Measurements from ENCODE around the gene ATP5PD. TPM values are rescaled to one million over a fixed set of nuclear protein-coding genes. Genes with fewer than 3 reads are reported as not detected.

Gene ATP5PD
- total and polyA plus RNA-seq, 2 of the 8 experiments (the other 6 are each of a cell fraction or from before 2014, with no cell fraction given), result 335 to 407 TPM

DNA sequence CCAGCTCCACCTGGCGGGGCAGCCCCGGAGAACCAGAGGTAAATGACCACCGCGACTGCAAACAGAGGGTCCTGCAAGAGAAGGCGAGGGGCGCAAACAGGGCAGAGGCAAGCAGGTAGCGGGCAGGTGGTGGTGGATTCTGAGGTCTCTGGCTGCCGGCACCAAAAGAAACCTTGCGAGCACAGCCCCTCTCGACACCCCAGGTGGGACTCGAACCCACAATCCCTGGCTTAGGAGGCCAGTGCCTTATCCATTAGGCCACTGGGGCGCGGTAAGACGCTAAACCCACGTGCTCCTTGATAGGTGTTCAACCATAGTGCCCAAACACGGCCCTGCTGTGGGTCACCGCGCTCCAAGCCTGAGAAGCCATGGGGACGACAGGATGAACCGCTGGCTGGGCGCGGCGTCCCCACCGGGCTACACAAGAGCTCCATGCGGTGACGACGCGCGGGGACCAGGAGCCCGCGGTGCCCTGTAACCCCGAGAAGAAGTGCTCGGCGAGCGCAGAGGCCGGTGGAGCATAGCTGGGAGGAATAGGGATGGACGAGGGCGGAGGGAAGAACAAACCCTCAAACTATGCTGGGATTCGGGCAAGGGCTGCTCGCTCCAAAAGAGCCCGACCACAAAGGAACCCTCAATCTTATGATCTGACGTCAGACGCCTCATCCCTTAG lies 12.4 kb downstream of the ATP5PD start:
- H4K20me1 ChIP-seq (replicated peaks in 1 of 2; ENCODE audit: control insufficient read depth in 1 of 2, insufficient read depth in 2 of 2, low read length in 2 of 2), result no peaks in the 10 kb centered on the region
- peak; percentile 87 to 97 for DNase-seq (ENCODE audit: low read depth in 1 of 2, low spot score in 2 of 2)
- peak overlapping the region; percentile 22; the same call in 1 of the 2 replicates for H2AFZ ChIP-seq (ENCODE audit: low read length)
- H3K18ac ChIP-seq (ENCODE audit: extremely low read depth, low read length), result peak overlapping the region; percentile 92
- H4K8ac ChIP-seq (ENCODE audit: extremely low read depth, insufficient read depth, low read length), result peak overlapping the region; percentile 95
- peak overlapping the region; percentile 24 for H4K5ac ChIP-seq (ENCODE audit: insufficient read length, low read depth, low read length)
- H2BK120ac ChIP-seq (replicated peaks; ENCODE audit: low read depth, low read length), result peak overlapping the region; percentile 74
- no peak for FAIRE-seq
- CTCF ChIA-PET (ENCODE audit: partially characterized antibody), result interaction anchor here (0.8 to 3.4 kb wide), 13 partner anchors 8 to 76 kb away, joined by 3 to 28 read pairs (median 4); partner anchors contain the start of gene MRPL58
- peaks cover 6 to 8% of the 10 kb centered on the region in 2 experiments for H3K9me3 ChIP-seq (ENCODE audit: insufficient read depth in 2 of 2, low read depth in 1 of 2, low read length in 1 of 2)
- peak overlapping the region; percentile 86 for H4K91ac ChIP-seq (replicated peaks; ENCODE audit: insufficient read length, low read length)
- H2BK20ac ChIP-seq (ENCODE audit: low read length), result no peak overlapping the region; the same call in 1 of the 2 replicates
- no peak overlapping the region for H3K14ac ChIP-seq (ENCODE audit: insufficient read length)
- H3K79me1 ChIP-seq (ENCODE audit: low read depth, low read length), result no peaks in the 10 kb centered on the region
- H2AK5ac ChIP-seq (ENCODE audit: low read depth, low read length), result no peak overlapping the region
- H3K56ac ChIP-seq (replicated peaks; ENCODE audit: insufficient read length, low read depth, low read length), result peak overlapping the region; percentile 89
- H3K36me3 ChIP-seq (ENCODE audit: control insufficient read depth in 2 of 4, insufficient read depth in 4 of 4, low read length in 3 of 4), result peaks cover 5 to 12% (median 8%) of the 10 kb centered on the region in 4 experiments; a peak in 6 of 8 replicates
- peak overlapping the region; percentile 82 to 98 (median 95) for H3K4me3 ChIP-seq (ENCODE audit: extremely low read depth in 1 of 4, insufficient read depth in 2 of 4, low read depth in 3 of 4, low read length in 4 of 4)
- H3K4me2 ChIP-seq (ENCODE audit: insufficient read depth in 1 of 2, low read depth in 2 of 2, low read length in 2 of 2), result peak overlapping the region; percentile 42 to 72
- peak overlapping the region; percentile 89 for H3K27ac ChIP-seq (ENCODE audit: low read depth, low read length)
- POLR2A ChIA-PET (ENCODE audit: partially characterized antibody), result interaction anchor here (0.7 to 3.7 kb wide), 24 partner anchors 9 to 257 kb away, joined by 3 to 63 read pairs (median 4); partner anchors contain the start of genes ATP5PD, HID1, MRPL58 and SLC16A5
- H3K23ac ChIP-seq (ENCODE audit: insufficient read length), result no peak overlapping the region
- WGBS, 2 experiments (ENCODE audit: extremely low coverage in 1 of 2, insufficient coverage in 1 of 2, insufficient read length in 1 of 2, insufficient replicate concordance in 2 of 2, low coverage in 1 of 2, low lambda C conversion rate in 2 of 2, missing lambda C conversion rate in 1 of 2), result 2% methylated on average over 43 of the region's 43 CpGs; no CpG with 5 or more reads in 1 of the 2 experiments
- H3K9ac ChIP-seq (replicated peaks in 1 of 4; ENCODE audit: extremely low read depth in 1 of 4, low read depth in 3 of 4, low read length in 3 of 4), result peak overlapping the region; percentile 86 to 97 (median 95)
- peak overlapping the region; percentile 42; the same call in 1 of the 2 replicates for H2BK12ac ChIP-seq (ENCODE audit: low read depth, low read length)
- peak overlapping the region; percentile 79 for H2BK5ac ChIP-seq (ENCODE audit: low read depth, low read length)
- peaks cover 3 to 10% (median 7%) of the 10 kb centered on the region in 4 experiments; a peak in 5 of 7 replicates for H3K4me1 ChIP-seq (replicated peaks in 1 of 4; ENCODE audit: control insufficient read depth in 3 of 4, insufficient read depth in 4 of 4, low read length in 3 of 4)
- H3K23me2 ChIP-seq (ENCODE audit: low read depth, low read length), result no peaks in the 10 kb centered on the region
- peak overlapping the region; percentile 63 for H3K4ac ChIP-seq (replicated peaks; ENCODE audit: insufficient read length, low read depth, low read length)
- peak overlapping the region; percentile 31; the same call in 1 of the 2 replicates for H2BK15ac ChIP-seq (ENCODE audit: low read length)
- no peaks in the 10 kb centered on the region for H3K79me2 ChIP-seq (ENCODE audit: control insufficient read depth in 1 of 2, insufficient read depth in 2 of 2, low read length in 2 of 2)
- H3K27me3 ChIP-seq (replicated peaks in 1 of 4; ENCODE audit: control insufficient read depth in 3 of 4, extremely low read depth in 1 of 4, insufficient read depth in 3 of 4, low read length in 3 of 4), result no peaks in the 10 kb centered on the region
- TF ChIP-seq TBP (IDR thresholded peaks at IDR 0.05; ENCODE audit: low read depth, low read length), result peak; percentile 99
- no peak for TF ChIP-seq TAF1 (IDR thresholded peaks at IDR 0.05; ENCODE audit: low read depth, low read length)
- TF ChIP-seq, protein P1, sequence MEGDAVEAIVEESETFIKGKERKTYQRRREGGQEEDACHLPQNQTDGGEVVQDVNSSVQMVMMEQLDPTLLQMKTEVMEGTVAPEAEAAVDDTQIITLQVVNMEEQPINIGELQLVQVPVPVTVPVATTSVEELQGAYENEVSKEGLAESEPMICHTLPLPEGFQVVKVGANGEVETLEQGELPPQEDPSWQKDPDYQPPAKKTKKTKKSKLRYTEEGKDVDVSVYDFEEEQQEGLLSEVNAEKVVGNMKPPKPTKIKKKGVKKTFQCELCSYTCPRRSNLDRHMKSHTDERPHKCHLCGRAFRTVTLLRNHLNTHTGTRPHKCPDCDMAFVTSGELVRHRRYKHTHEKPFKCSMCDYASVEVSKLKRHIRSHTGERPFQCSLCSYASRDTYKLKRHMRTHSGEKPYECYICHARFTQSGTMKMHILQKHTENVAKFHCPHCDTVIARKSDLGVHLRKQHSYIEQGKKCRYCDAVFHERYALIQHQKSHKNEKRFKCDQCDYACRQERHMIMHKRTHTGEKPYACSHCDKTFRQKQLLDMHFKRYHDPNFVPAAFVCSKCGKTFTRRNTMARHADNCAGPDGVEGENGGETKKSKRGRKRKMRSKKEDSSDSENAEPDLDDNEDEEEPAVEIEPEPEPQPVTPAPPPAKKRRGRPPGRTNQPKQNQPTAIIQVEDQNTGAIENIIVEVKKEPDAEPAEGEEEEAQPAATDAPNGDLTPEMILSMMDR (IDR thresholded peaks at IDR 0.05; ENCODE audit: control extremely low read depth in 1 of 3, insufficient read depth in 1 of 3, low read depth in 1 of 3, low read length in 3 of 3), result peak in 1 of 3 experiments; percentile 5; a peak in 1 of 4 replicates
- TF ChIP-seq POU5F1 (IDR thresholded peaks at IDR 0.05; ENCODE audit: low read depth, low read length), result peak; percentile 57; the same call in 1 of the 2 replicates
- TF ChIP-seq, protein P2, sequence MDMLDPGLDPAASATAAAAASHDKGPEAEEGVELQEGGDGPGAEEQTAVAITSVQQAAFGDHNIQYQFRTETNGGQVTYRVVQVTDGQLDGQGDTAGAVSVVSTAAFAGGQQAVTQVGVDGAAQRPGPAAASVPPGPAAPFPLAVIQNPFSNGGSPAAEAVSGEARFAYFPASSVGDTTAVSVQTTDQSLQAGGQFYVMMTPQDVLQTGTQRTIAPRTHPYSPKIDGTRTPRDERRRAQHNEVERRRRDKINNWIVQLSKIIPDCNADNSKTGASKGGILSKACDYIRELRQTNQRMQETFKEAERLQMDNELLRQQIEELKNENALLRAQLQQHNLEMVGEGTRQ (IDR thresholded peaks at IDR 0.05; ENCODE audit: low read length), result peak; percentile 35; the same call in 1 of the 2 replicates
- TF ChIP-seq SRF (IDR thresholded peaks at IDR 0.05; ENCODE audit: low read depth, low read length), result no peak
- peak; percentile 40; the same call in 1 of the 2 replicates for TF ChIP-seq CEBPB (IDR thresholded peaks at IDR 0.05; ENCODE audit: low read depth, low read length)
- TF ChIP-seq TCF12 (IDR thresholded peaks at IDR 0.05; ENCODE audit: low read depth, low read length), result no peak
